Measurements from ENCODE around the gene CRAT. TPM values are rescaled to one million over a fixed set of nuclear protein-coding genes. Genes with fewer than 3 reads are reported as not detected.

The CRAT gene
- 14.5 and 17.0 TPM in 2 replicates for total RNA-seq (2022)
- percentile 44 among the genes with signal in this experiment for Bru-seq, nascent RNA
- percentile 56 among the genes with signal in this experiment for BruChase-seq, experiment 1, labeled RNA remaining after a 6-hour chase
- percentile 51 among the genes with signal in this experiment for BruChase-seq, experiment 2, labeled RNA remaining after a 2-hour chase
- long read RNA-seq, transcript CRAT-201 (14 exons, 2,763 nt): major isoform, 22 of 36 reads
- long read RNA-seq, transcript CRAT-207 (15 exons, 2,253 nt): minor isoform, 6 of 36 reads
- long read RNA-seq, partial matches to known transcripts: 3 of 36 reads
- long read RNA-seq, other reads (novel, unspliced or antisense): 4 of 36 reads

DNA sequence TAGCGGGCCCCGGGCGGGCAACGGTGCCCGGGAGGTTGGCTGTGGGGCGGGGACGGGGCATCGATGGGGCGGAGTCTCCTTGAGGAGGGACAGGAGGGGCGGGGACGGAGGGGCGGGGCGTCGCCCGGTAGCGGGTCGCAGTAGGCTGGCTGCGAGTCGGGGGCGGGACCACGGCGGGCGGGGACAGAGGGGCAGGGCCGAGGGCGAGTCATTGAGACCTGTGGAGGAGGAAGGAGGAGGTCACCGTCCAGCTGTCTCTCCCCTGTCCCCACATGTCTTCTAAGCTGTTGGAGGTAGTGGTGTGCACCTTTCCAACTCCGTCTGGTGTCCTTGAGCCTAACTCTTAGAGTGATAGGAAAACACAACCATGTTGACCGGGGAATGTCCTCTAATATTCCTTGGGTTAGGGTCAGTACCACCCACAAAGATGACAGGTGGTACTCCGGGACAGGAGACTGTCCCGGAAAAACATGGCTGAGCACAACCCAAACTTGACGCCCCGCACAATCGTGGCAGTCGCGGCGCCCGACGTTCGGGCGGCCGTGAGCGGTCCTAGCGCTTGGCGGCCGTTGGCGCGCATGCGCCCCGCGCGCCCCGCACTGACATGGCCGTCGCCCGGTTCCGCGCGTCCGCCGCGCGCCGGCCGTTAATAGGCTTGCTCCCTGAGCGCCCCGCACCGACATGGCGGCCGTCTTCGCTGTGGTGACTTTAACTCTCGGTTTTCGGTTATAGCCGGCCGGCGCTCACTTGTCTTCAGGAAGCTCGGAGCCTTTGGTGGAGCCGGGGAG lies at the start of gene CRAT, which contains the start of gene PTPA:
Gene CRAT (minus strand): TSS at position 54 of the 788 bp plus-strand sequence. CDS start 284 bp downstream, outside the sequence.
Gene PTPA (plus strand): TSS at position 676 of the 788 bp plus-strand sequence. CDS start 186 bp downstream, outside the sequence.
- H3K9me3 Mint-ChIP-seq (ENCODE audit: unreplicated experiment): no peaks in the 10 kb centered on the region
- BruUV-seq (replicated peaks): no TSS peak
- H3K36me3 Mint-ChIP-seq (ENCODE audit: insufficient read depth, unreplicated experiment): peaks cover 4% of the 10 kb centered on the region
- intact Hi-C loops (cut with micrococcal nuclease): loop anchor here (2.0 kb wide), 1 partner anchor 66 kb away; no protein-coding TSS in a partner anchor
- H3K4me3 Mint-ChIP-seq (ENCODE audit: unreplicated experiment): peak within 1 kb of the TSS; percentile 89
- H3K4me1 Mint-ChIP-seq (ENCODE audit: insufficient read depth, unreplicated experiment): peaks cover 18% of the 10 kb centered on the region
- TF ChIP-seq, protein P1, sequence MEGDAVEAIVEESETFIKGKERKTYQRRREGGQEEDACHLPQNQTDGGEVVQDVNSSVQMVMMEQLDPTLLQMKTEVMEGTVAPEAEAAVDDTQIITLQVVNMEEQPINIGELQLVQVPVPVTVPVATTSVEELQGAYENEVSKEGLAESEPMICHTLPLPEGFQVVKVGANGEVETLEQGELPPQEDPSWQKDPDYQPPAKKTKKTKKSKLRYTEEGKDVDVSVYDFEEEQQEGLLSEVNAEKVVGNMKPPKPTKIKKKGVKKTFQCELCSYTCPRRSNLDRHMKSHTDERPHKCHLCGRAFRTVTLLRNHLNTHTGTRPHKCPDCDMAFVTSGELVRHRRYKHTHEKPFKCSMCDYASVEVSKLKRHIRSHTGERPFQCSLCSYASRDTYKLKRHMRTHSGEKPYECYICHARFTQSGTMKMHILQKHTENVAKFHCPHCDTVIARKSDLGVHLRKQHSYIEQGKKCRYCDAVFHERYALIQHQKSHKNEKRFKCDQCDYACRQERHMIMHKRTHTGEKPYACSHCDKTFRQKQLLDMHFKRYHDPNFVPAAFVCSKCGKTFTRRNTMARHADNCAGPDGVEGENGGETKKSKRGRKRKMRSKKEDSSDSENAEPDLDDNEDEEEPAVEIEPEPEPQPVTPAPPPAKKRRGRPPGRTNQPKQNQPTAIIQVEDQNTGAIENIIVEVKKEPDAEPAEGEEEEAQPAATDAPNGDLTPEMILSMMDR (IDR thresholded peaks at IDR 0.05; ENCODE audit: unreplicated experiment): no peak
- DNase-seq (ENCODE audit: unreplicated experiment): peak; percentile 92
- ChIA-PET CTCF (interaction anchor here (0.6 to 1.4 kb wide), 4 partner anchors 15 to 473 kb away, joined by 3 read pairs; no protein-coding TSS in a partner anchor), POLR2A (interaction anchor here (0.6 to 3.5 kb wide), 12 partner anchors 11 to 1670 kb away, joined by 3 to 12 read pairs (median 4); partner anchors contain the start of genes DOLPP1, MIGA2 and NTMT1)
- H3K27ac Mint-ChIP-seq (ENCODE audit: low read depth, unreplicated experiment): peak within 1 kb of the TSS; percentile 94
- no peaks in the 10 kb centered on the region for H3K27me3 Mint-ChIP-seq (ENCODE audit: insufficient read depth, unreplicated experiment)

DNA sequence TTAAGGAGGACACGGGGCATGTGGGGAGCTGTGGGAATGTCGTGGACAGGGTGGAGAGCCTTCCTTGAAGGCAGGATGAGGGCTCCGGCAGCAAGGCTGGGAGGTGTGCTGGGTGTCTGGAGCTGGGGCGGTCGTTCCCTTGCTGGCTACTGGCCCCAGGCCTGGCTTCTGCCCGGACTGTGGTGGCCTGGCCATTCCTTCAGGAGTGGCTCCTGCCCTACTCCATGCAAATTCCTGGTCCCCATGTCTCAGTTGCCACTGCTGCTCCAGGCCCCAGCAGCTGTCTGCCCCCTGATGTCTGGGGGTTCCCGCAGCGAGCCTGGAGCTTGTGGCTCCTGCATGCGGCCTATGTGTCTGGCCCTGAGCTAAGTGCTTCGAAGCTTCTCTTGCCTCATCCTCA lies 45.6 kb upstream of the CRAT start:
- POLR2A ChIA-PET: no interaction called here
- Mint-ChIP-seq H3K27ac (ENCODE audit: low read depth, unreplicated experiment) (no peak overlapping the region), H3K4me3 (ENCODE audit: unreplicated experiment) (no peak overlapping the region), H3K27me3 (ENCODE audit: insufficient read depth, unreplicated experiment) (no peaks in the 10 kb centered on the region), H3K4me1 (ENCODE audit: insufficient read depth, unreplicated experiment) (no peaks in the 10 kb centered on the region), H3K9me3 (ENCODE audit: unreplicated experiment) (peaks cover 2% of the 10 kb centered on the region), H3K36me3 (ENCODE audit: insufficient read depth, unreplicated experiment) (peaks cover 7% of the 10 kb centered on the region)
- CTCF ChIA-PET: interaction anchor here (0.5 kb wide), 1 partner anchor 455 kb away, joined by 5 read pairs; no protein-coding TSS in a partner anchor
- DNase-seq (ENCODE audit: unreplicated experiment): no peak
- TF ChIP-seq, protein P1 (IDR thresholded peaks at IDR 0.05; ENCODE audit: unreplicated experiment): no peak
- BruUV-seq (replicated peaks): no TSS peak
- intact Hi-C loops (cut with micrococcal nuclease): no loop called here

DNA sequence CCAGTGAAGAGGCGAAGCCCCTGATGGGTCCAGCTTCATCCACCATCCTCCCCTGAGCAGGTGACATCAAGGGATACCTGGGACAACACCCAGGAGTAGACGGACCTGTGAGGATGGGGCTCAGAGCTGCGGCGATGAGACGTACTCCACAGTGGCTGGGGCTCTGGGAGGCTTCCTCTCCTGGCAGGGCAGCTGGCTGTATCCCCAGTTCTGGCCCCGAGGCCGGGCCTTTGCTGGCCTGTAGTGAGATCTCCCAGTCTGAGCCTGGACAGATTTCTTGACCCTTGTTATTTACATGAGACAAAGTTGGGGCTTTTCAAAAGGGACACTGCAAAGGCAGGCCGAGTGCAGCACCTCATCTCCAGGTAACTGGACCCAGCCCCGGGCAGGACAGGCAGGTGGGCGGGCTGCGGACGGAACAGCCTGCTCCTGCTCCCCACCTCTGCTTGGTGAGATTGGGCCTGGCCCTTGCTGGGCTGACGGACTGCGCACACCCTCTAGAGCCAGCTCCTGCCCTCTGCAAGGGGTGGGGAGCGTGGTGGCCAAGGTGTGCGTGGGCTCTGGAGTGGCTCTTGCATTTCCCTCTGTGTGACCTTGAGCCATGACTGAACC lies 44.4 kb upstream of the CRAT start:
- TF ChIP-seq, protein P1 (IDR thresholded peaks at IDR 0.05; ENCODE audit: unreplicated experiment): no peak
- POLR2A ChIA-PET: interaction anchor here (0.6 kb wide), 1 partner anchor 1559 kb away, joined by 3 read pairs; no protein-coding TSS in a partner anchor
- BruUV-seq (replicated peaks): no TSS peak

More for the DNA sequence above, 44.4 kb upstream of the CRAT start:
- no peaks in the 10 kb centered on the region for H3K27me3 Mint-ChIP-seq (ENCODE audit: insufficient read depth, unreplicated experiment)
- intact Hi-C loops (cut with micrococcal nuclease): no loop called here
- H3K4me1 Mint-ChIP-seq (ENCODE audit: insufficient read depth, unreplicated experiment): no peaks in the 10 kb centered on the region
- peaks cover 13% of the 10 kb centered on the region for H3K36me3 Mint-ChIP-seq (ENCODE audit: insufficient read depth, unreplicated experiment)
- DNase-seq (ENCODE audit: unreplicated experiment): no peak
- H3K9me3 Mint-ChIP-seq (ENCODE audit: unreplicated experiment): no peaks in the 10 kb centered on the region
- no peak overlapping the region for H3K27ac Mint-ChIP-seq (ENCODE audit: low read depth, unreplicated experiment)
- no peak overlapping the region for H3K4me3 Mint-ChIP-seq (ENCODE audit: unreplicated experiment)
- CTCF ChIA-PET: interaction anchor here (0.5 to 0.7 kb wide), 3 partner anchors 20 to 466 kb away, joined by 3 to 5 read pairs (median 3); partner anchors contain the start of gene C9orf50

All from MCF 10A (cell line).